Mesenchymal stem cell (in vitro differentiated cells and primary cell): ENCODE results near the gene CD2AP.
"Not testable (repeated sequence)": the region's sequence is repeated elsewhere in the genome, so short reads cannot be mapped to it uniquely, and the experiment has no call there.

Experiments used
- DNase-seq: peaks from one replicate; pipeline ENCODE4 v3.0.0-alpha.2; 2013
- H2AFZ ChIP-seq: one replicate; pipeline ENCODE4 v1.6.1; 2013; ENCODE audit warnings: low read depth, mild to moderate bottlenecking, control low read depth, inconsistent platforms, low read length, moderate library complexity
- H2AK5ac ChIP-seq: 2 replicates; pipeline ENCODE4 v1.6.1; 2013; ENCODE audit warnings: low read length, moderate library complexity, mild to moderate bottlenecking, inconsistent platforms; ENCODE audit not compliant: severe bottlenecking
- H2BK120ac ChIP-seq: one replicate; pipeline ENCODE4 v1.6.1; 2013; ENCODE audit warnings: low read depth, mild to moderate bottlenecking, inconsistent platforms, low read length, moderate library complexity
- H2BK12ac ChIP-seq, 2 experiments: one replicate each; pipeline ENCODE4 v1.6.1; 2013; ENCODE audit warnings: inconsistent platforms in 2 of 2, low read length in 2 of 2, mild to moderate bottlenecking in 2 of 2, moderate library complexity in 2 of 2, control low read depth in 1 of 2
- H2BK15ac ChIP-seq: one replicate; pipeline ENCODE4 v1.6.1; 2013; ENCODE audit warnings: mild to moderate bottlenecking, low read depth, inconsistent platforms; ENCODE audit not compliant: poor library complexity, severe bottlenecking
- H2BK5ac ChIP-seq: 2 replicates; pipeline ENCODE4 v1.6.1; 2013; ENCODE audit warnings: low read depth, mild to moderate bottlenecking, low read length, control low read depth, inconsistent platforms; ENCODE audit not compliant: poor library complexity, severe bottlenecking
- H3K14ac ChIP-seq, 2 experiments: one replicate each; pipeline ENCODE4 v1.6.1; 2013; ENCODE audit warnings: inconsistent platforms in 2 of 2, low read length in 2 of 2, control low read depth in 1 of 2, mild to moderate bottlenecking in 1 of 2, moderate library complexity in 1 of 2
- H3K18ac ChIP-seq, 2 experiments: one replicate each; pipeline ENCODE4 v1.6.1; 2013; ENCODE audit warnings: inconsistent platforms in 2 of 2, low read length in 2 of 2, control low read depth in 1 of 2, low read depth in 1 of 2, mild to moderate bottlenecking in 1 of 2
- H3K23ac ChIP-seq, 2 experiments: one replicate each; pipeline ENCODE4 v1.6.1; 2013; ENCODE audit warnings: inconsistent platforms in 2 of 2, low read length in 2 of 2, mild to moderate bottlenecking in 2 of 2, moderate library complexity in 2 of 2, control low read depth in 1 of 2
- H3K27ac ChIP-seq: 2 replicates; pipeline ENCODE4 v1.5.1; 2013; ENCODE audit warnings: mild to moderate bottlenecking, moderate library complexity, low read length, control low read depth, inconsistent platforms; ENCODE audit not compliant: poor library complexity, severe bottlenecking
- H3K27me3 ChIP-seq, 2 experiments: 2 replicates each; pipeline versions ENCODE4 v1.6.1 to v1.7.0; 2013; ENCODE audit warnings: low read length in 2 of 2, mild to moderate bottlenecking in 2 of 2, moderate library complexity in 2 of 2, control low read depth in 1 of 2, inconsistent platforms in 1 of 2; ENCODE audit not compliant: control insufficient read depth in 1 of 2, insufficient read depth in 1 of 2
- H3K36me3 ChIP-seq, 2 experiments: 2 replicates each; pipeline versions ENCODE4 v1.6.1 to v1.7.0; 2013; ENCODE audit warnings: low read length in 2 of 2, control low read depth in 1 of 2, inconsistent platforms in 1 of 2, low read depth in 1 of 2, mild to moderate bottlenecking in 1 of 2; ENCODE audit not compliant: insufficient read depth in 2 of 2, control insufficient read depth in 1 of 2
- H3K4ac ChIP-seq, 2 experiments: one replicate each; pipeline ENCODE4 v1.6.1; 2013; ENCODE audit warnings: inconsistent platforms in 2 of 2, low read length in 2 of 2, mild to moderate bottlenecking in 2 of 2, moderate library complexity in 2 of 2, control low read depth in 1 of 2, low read depth in 1 of 2
- H3K4me1 ChIP-seq: 2 replicates; pipeline ENCODE4 v1.6.1; 2013; ENCODE audit warnings: low read depth, low read length, control low read depth; ENCODE audit not compliant: control insufficient read depth, insufficient read depth
- H3K4me2 ChIP-seq: 2 replicates; pipeline ENCODE4 v1.6.1; 2013; ENCODE audit warnings: low read length, mild to moderate bottlenecking, inconsistent platforms; ENCODE audit not compliant: poor library complexity, severe bottlenecking
- H3K4me3 ChIP-seq, 2 experiments: 2 replicates each; pipeline versions ENCODE4 v1.5.1 to v1.7.0; 2013; ENCODE audit warnings: low read length in 2 of 2, mild to moderate bottlenecking in 2 of 2, control low read depth in 1 of 2, low read depth in 1 of 2; ENCODE audit not compliant: insufficient read depth in 1 of 2
- H3K79me1 ChIP-seq: replicated peaks from 2 replicates; pipeline ENCODE4 v1.6.1; 2013; ENCODE audit warnings: mild to moderate bottlenecking, control low read depth, low read length, inconsistent platforms; ENCODE audit not compliant: poor library complexity, severe bottlenecking
- H3K9ac ChIP-seq: 2 replicates; pipeline ENCODE4 v1.7.0; 2013; ENCODE audit warnings: mild to moderate bottlenecking, low read length, moderate library complexity
- H3K9me3 ChIP-seq: 2 replicates; pipeline ENCODE4 v1.7.0; 2013; ENCODE audit warnings: mild to moderate bottlenecking, low read length; ENCODE audit not compliant: control insufficient read depth
- H4K8ac ChIP-seq: one replicate; pipeline ENCODE4 v1.6.1; 2013; ENCODE audit warnings: inconsistent platforms, mild to moderate bottlenecking, low read length, moderate library complexity
- H4K91ac ChIP-seq: one replicate; pipeline ENCODE4 v1.6.1; 2013; ENCODE audit warnings: mild to moderate bottlenecking, low read length, inconsistent platforms
- WGBS: methylation state at CpG from one replicate; pipeline ENCODE4 v1.1.7; 2013; ENCODE audit warnings: mixed read lengths; 5-methylcytosine and 5-hydroxymethylcytosine counted together

The CD2AP gene

DNA sequence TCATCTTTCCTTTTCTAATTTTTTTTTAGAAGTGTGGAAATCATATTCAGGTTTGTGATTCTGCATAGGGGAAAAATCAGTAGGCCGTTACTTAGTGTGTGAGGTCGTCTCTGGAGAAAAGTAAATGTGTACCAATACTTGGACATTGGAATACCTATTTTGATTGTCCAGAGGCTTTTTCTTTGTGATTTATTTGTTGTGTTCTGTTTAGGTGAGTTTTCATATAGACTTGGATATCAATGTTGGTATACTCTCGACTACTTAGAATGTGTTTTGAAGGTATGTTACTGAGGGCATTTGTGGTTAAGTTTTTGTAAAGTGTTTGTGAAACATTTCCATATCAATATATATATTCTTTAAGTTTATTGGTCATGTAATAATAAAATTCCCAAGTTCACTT, 2.3 kb downstream of the CD2AP start:
- Histone ChIP-seq H2AK5ac (no peak overlapping the region), H3K36me3 (no peaks in the 10 kb centered on the region), H3K27me3 (no peaks in the 10 kb centered on the region), H3K4me3 (peak overlapping the region in 1 of 2 experiments; percentile 88), H3K4me2 (no peak overlapping the region), H2BK5ac (no peak overlapping the region), H3K9me3 (no peaks in the 10 kb centered on the region), H3K9ac (peak overlapping the region; percentile 96), H2BK15ac (no peak overlapping the region), H3K27ac (no peak overlapping the region), H2BK120ac (no peak overlapping the region), H4K91ac (no peak overlapping the region), H2BK12ac (no peak overlapping the region), H3K14ac (no peak overlapping the region), H4K8ac (no peak overlapping the region), H3K79me1 (peaks cover 2% of the 10 kb centered on the region), H3K4ac (no peak overlapping the region), H3K4me1 (peaks cover 9% of the 10 kb centered on the region), H3K23ac (no peak overlapping the region), H3K18ac (no peak overlapping the region), H2AFZ (no peak overlapping the region)
- peak; percentile 7 for DNase-seq
- WGBS, result 58% methylated on average over 2 of the region's 3 CpGs

DNA sequence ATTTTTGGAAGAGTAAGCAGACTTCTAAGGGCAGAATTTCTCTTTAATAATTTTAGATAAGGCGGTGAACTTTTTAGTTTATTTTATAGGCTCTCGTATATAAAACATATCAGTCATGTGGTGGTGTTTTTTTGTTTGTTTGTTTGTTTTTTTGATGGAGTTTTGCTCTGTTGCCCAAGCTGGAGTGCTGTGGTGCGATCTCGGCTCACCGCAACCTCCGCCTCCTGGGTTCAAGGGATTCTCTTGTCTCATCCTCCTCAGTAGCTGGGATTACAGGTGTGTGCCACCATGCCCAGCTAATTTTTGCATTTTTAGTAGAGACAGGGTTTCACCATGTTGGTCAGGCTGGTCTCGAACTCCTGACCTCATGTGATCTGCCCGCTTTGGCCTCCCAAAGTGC, 3.6 kb downstream of the CD2AP start:
- H4K8ac ChIP-seq, H3K27ac ChIP-seq, H2BK12ac ChIP-seq, H3K9me3 ChIP-seq, H2AFZ ChIP-seq, H3K4me2 ChIP-seq, H3K14ac ChIP-seq, H3K23ac ChIP-seq, H3K4ac ChIP-seq, H3K18ac ChIP-seq, H3K4me3 ChIP-seq, H2BK120ac ChIP-seq, H2BK15ac ChIP-seq, H3K36me3 ChIP-seq, DNase-seq, H3K27me3 ChIP-seq, H4K91ac ChIP-seq, H3K79me1 ChIP-seq, H3K4me1 ChIP-seq, H2AK5ac ChIP-seq, H3K9ac ChIP-seq, H2BK5ac ChIP-seq: not testable (repeated sequence)
- over 99% methylated on average over 8 of the region's 8 CpGs for WGBS

DNA sequence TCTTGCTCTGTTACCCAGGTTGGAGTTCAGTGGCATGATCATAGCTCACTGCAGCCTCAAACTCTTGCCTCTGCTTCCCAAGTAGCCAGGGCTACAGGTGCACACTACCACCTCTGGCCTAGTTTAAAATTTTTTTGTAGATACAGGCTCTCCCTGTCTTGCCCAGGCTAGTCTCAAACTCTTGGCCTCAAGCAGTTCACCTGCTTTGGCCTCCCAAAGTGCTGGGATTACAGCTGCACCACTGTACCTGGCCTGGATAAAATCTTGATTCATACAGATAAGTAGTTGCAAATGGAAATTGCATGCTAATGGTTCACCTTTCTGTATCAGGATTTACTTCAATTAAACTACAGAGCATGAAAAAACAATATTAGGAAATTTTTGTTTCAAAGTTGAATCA, 4.2 kb downstream of the CD2AP start:
- Histone ChIP-seq H2BK5ac (no peak overlapping the region), H3K79me1 (no peaks in the 10 kb centered on the region), H2BK15ac (no peak overlapping the region), H3K4me3 (no peak overlapping the region), H3K23ac (no peak overlapping the region), H3K14ac (no peak overlapping the region), H3K9me3 (no peaks in the 10 kb centered on the region), H2AK5ac (no peak overlapping the region), H2BK120ac (no peak overlapping the region), H3K36me3 (no peaks in the 10 kb centered on the region), H4K8ac (no peak overlapping the region), H3K4ac (no peak overlapping the region), H3K27ac (no peak overlapping the region), H3K18ac (no peak overlapping the region), H2AFZ (no peak overlapping the region), H3K4me1 (peaks cover 9% of the 10 kb centered on the region), H3K9ac (no peak overlapping the region), H4K91ac (no peak overlapping the region), H2BK12ac (no peak overlapping the region), H3K4me2 (peak overlapping the region; percentile 1), H3K27me3 (no peaks in the 10 kb centered on the region)
- DNase-seq, result no peak

DNA sequence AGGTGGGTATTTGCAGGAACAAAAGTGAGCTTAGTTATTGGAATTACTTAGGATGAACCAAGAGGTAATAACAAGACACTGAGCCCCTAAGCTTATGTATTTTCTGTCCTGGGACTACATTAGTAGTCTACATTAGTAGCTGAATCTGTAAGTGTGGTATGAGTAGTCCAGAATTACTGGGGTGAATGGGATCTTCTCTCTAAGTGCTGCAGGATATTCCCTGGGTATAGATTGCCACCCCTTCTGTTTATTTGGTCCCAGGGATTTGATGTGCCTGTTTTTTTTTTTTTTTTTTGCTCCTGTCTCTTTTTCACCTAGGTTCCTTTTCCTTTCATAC, 5.9 kb downstream of the CD2AP start:
- no peaks in the 10 kb centered on the region for H3K36me3 ChIP-seq
- no peak overlapping the region for H2BK120ac ChIP-seq
- H3K14ac ChIP-seq, result no peak overlapping the region
- no peak overlapping the region for H3K23ac ChIP-seq
- no peak overlapping the region for H2BK12ac ChIP-seq
- H3K9ac ChIP-seq, result peak overlapping the region; percentile 68
- H3K9me3 ChIP-seq, result no peaks in the 10 kb centered on the region
- no peak overlapping the region for H4K91ac ChIP-seq
- H3K4me3 ChIP-seq, result no peak overlapping the region
- peak overlapping the region; percentile 55 for H3K27ac ChIP-seq
- H2AK5ac ChIP-seq, result no peak overlapping the region
- no peak overlapping the region for H4K8ac ChIP-seq
- H2AFZ ChIP-seq, result no peak overlapping the region
- H3K4ac ChIP-seq, result no peak overlapping the region
- H2BK15ac ChIP-seq, result no peak overlapping the region
- DNase-seq, result peak; percentile 10
- H3K27me3 ChIP-seq, result no peaks in the 10 kb centered on the region
- no peaks in the 10 kb centered on the region for H3K79me1 ChIP-seq
- peak overlapping the region; percentile 34 for H3K4me2 ChIP-seq
- H3K4me1 ChIP-seq, result peaks cover 9% of the 10 kb centered on the region
- peak overlapping the region; percentile 73 for H2BK5ac ChIP-seq
- no peak overlapping the region for H3K18ac ChIP-seq
